Urinary bladder (tissue), 4 donors: ENCODE measurements around the gene OR14K1. TPM values are rescaled to one million over a fixed set of nuclear protein-coding genes. Genes with fewer than 3 reads are reported as not detected.
"Not testable (repeated sequence)": the region's sequence is repeated elsewhere in the genome, so short reads cannot be mapped to it uniquely, and the experiment has no call there.

Experiments
- DNase-seq: peaks from one replicate; pipeline ENCODE4 v3.0.0-alpha.2; 2015; ENCODE audit errors: extremely low spot score
- H3K27ac ChIP-seq: one replicate; pipeline ENCODE4 v1.5.1; 2013; ENCODE audit warnings: low read depth, mild to moderate bottlenecking, moderate library complexity
- H3K36me3 ChIP-seq: one replicate; pipeline ENCODE4 v1.6.1; 2013; ENCODE audit warnings: mild to moderate bottlenecking, moderate library complexity; ENCODE audit not compliant: insufficient read depth
- H3K4me1 ChIP-seq: one replicate; pipeline ENCODE4 v1.6.1; 2013; ENCODE audit warnings: mild to moderate bottlenecking, moderate library complexity; ENCODE audit not compliant: insufficient read depth
- H3K4me3 ChIP-seq: one replicate; pipeline ENCODE4 v1.5.1; 2013; ENCODE audit warnings: low read depth, low read length
- WGBS: extraction: QIAGEN DNeasy Blood & Tissue Kit; methylation state at CpG from one replicate; pipeline ENCODE4 v1.1.7; 2013; 5-methylcytosine and 5-hydroxymethylcytosine counted together
- polyA plus RNA-seq: library from polyadenylated mRNA; stranded (reverse); fragments of 200-250 nt; gene quantifications from one replicate; pipeline ENCODE4 v1.2.3, GENCODE V29; 2013
- total RNA-seq: library from RNA; depleted of rRNA; stranded (reverse); fragments of >200 nt; gene quantifications from one replicate; pipeline ENCODE4 v1.2.3, GENCODE V29; 2014
- donor health status: healthy with polysubstance abuse.
- donor health status: healthy.

The OR14K1 gene, protein sequence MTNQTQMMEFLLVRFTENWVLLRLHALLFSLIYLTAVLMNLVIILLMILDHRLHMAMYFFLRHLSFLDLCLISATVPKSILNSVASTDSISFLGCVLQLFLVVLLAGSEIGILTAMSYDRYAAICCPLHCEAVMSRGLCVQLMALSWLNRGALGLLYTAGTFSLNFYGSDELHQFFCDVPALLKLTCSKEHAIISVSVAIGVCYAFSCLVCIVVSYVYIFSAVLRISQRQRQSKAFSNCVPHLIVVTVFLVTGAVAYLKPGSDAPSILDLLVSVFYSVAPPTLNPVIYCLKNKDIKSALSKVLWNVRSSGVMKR
- total RNA-seq (not detected), polyA plus RNA-seq (not detected)

DNA sequence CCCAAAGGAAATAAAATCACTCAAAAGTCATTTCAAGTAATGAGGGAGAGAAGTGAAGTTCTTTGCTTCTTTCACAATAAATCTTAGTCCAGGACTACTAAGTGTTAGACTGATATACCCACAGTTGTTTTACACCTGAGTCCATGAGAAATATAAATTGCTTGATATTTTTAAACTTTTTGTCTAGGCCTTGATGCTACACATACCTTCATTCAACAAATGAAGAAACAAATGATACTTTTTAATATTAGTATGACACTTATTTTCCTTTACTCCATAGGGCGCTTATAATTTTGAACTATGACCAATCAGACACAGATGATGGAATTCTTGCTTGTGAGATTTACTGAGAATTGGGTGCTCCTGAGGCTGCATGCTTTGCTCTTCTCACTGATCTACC lies at the start of gene OR14K1:
Gene OR14K1, plus strand, starts transcription at position 301 of the 400 bp plus-strand sequence. Its CDS starts 0 bp downstream, at position 301.
- Histone ChIP-seq H3K4me1 (no peaks in the 10 kb centered on the region), H3K4me3 (no peak within 1 kb of the TSS), H3K27ac (no peak within 1 kb of the TSS), H3K36me3 (no peaks in the 10 kb centered on the region)
- no peak for DNase-seq
- WGBS = 96% methylated on average over 1 of the region's 1 CpG

DNA sequence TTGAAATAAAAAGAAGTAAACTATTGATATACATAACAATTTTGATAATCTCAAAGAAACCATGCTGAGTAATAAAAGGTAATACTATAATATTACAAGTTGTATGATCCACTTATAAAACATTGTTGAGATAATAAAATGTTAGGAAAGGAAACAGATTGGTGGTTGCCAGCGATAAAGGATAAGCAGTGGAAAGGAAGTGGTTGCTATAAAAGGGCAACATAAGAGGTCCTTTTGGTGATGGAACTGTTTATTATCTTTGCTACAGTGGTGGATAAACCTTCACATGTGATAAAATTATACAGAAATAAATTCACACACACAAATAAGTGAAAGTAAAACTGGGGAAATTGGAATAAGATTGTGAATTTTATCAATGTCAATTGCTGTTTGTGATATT lies 37.1 kb upstream of the OR14K1 start:
- Histone ChIP-seq H3K27ac (no peak overlapping the region), H3K4me1 (no peaks in the 10 kb centered on the region), H3K36me3 (no peaks in the 10 kb centered on the region), H3K4me3 (no peak overlapping the region)
- DNase-seq = no peak
- WGBS = 47% methylated on average over 1 of the region's 1 CpG

DNA sequence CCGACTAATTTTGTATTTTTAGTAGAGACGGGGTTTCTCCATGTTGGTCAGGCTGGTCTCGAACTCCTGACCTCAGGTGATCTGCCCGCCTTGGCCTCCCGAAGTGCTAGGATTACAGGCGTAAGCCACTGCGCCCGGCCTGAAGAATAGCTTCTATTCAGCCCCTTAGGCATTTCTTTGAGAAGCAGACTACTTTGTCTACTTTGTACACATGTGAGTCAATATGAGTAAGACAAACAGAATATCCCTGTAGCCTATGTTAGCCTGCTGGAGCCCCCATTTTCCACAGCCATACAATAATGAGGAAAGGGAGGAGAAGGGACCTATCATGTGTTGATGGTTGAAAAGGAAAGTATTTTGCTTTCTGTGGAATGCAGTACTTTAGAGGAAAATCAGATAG lies 27.7 kb upstream of the OR14K1 start:
- H3K36me3 ChIP-seq, H3K27ac ChIP-seq, H3K4me3 ChIP-seq, H3K4me1 ChIP-seq, DNase-seq: not testable (repeated sequence)
- WGBS = 94% methylated on average over 8 of the region's 8 CpGs

DNA sequence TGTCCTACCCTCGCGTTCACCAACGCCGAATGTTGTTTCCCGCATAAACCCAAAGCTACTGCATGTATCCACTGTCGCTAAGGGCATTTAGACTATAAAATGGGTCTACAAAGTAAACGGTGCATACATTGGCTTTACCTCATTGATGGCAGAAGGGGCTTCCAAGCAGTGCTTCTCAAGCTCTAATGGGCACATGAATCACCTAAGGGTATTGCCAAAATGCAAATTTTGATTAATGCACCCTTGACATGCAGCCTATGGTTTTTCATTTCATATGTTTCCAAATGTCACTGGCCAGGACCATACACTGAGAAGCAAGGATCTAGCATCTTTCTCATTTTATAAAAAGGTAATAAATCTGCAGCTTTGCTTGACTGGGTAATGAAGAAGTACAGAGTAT lies 24.7 kb upstream of the OR14K1 start:
- H3K4me1 ChIP-seq = no peaks in the 10 kb centered on the region
- no peaks in the 10 kb centered on the region for H3K36me3 ChIP-seq
- H3K4me3 ChIP-seq = no peak overlapping the region
- H3K27ac ChIP-seq = no peak overlapping the region
- WGBS = 92% methylated on average over 7 of the region's 7 CpGs
- no peak for DNase-seq

DNA sequence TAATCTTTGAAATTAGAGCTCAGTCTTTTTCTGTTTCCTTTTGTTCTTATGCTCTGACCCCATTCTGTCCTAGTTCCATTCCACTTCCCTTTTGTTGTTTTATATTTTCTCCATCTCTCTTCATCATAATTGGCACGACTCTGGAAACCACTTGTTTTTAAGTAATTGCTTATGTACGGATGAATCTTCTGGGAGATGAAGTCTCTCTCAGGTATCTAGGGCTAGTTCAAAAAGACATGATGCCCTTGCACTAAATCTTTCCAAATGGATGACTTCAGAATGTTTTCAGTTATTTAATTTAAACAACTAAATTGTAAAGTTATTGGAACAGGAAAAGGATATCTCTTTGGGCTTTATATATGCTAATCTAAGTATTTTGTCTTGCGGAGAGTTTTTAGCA lies 21.9 kb upstream of the OR14K1 start, which contains the start of gene OR6F1:
Gene OR6F1, minus strand, starts transcription at position 101 of the 400 bp plus-strand sequence. CDS start 3,891 bp downstream, outside the sequence.
- Histone ChIP-seq H3K36me3 (no peaks in the 10 kb centered on the region), H3K4me3 (no peak within 1 kb of the TSS), H3K27ac (no peak within 1 kb of the TSS), H3K4me1 (no peaks in the 10 kb centered on the region)
- 84% methylated on average over 3 of the region's 3 CpGs for WGBS
- no peak for DNase-seq

DNA sequence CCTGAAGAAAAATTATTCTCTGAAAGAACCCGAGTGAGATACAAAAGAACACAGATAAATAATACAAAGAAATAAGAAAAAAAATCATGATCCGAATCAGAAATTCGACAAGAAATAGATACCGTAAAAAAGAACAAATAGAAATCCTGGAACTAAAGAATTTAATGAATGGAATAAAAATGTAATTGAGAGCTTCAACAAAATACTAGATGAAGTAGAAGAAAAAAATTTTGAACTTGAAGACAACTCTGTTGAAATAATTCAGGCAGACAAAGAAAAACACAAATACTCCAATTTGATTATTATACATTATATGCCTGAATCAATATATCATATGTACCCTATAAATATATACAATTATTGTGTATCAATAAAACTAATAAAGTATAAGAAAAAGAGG lies 17.2 kb upstream of the OR14K1 start:
- H3K4me1 ChIP-seq = no peaks in the 10 kb centered on the region
- no peak overlapping the region for H3K4me3 ChIP-seq
- WGBS = 91% methylated on average over 4 of the region's 4 CpGs
- no peaks in the 10 kb centered on the region for H3K36me3 ChIP-seq
- H3K27ac ChIP-seq = no peak overlapping the region
- DNase-seq = no peak

DNA sequence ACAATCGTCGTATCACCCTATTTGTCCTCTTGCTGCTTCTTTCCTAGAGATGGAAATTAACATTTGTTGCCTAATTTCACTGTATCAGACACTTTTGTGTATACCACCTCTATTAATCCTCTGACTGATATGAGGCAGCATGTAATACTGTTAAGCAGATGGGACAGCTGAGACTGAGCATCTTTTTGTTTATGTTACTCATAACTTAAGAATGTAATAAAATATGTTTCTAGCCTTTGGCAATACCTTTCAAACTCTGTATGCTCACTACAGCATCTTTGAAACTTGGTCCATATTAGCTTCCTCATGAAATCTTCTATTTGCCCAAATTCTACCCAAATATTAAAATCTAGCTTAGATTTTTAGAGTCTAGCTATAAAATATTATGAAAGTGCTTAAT lies 2.3 kb downstream of the OR14K1 start:
- Histone ChIP-seq H3K4me1 (no peaks in the 10 kb centered on the region), H3K27ac (no peak overlapping the region), H3K4me3 (no peak overlapping the region), H3K36me3 (no peaks in the 10 kb centered on the region)
- no peak for DNase-seq
- WGBS = 61% methylated on average over 2 of the region's 2 CpGs

DNA sequence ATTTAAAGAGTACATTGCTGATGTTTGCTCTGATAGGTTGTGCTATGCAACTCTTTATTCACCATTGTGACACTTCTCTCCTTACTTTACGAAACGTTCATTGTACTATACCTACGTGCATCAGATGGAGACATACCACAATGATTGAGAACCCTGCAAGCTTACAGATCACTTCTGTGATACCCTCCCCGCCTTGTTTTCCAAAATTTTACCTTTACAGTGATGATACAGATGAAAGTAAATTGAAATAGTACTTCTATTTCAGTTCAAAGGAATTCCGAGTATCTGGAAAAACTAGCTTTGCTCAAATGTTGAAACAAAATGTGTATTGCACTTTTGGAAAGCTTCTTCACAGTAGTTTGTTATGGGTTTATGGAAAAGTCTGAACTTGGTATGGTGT lies 3.3 kb downstream of the OR14K1 start:
- WGBS = 81% methylated on average over 5 of the region's 5 CpGs
- no peak overlapping the region for H3K4me3 ChIP-seq
- H3K36me3 ChIP-seq = no peaks in the 10 kb centered on the region
- H3K4me1 ChIP-seq = no peaks in the 10 kb centered on the region
- no peak for DNase-seq
- H3K27ac ChIP-seq = no peak overlapping the region

DNA sequence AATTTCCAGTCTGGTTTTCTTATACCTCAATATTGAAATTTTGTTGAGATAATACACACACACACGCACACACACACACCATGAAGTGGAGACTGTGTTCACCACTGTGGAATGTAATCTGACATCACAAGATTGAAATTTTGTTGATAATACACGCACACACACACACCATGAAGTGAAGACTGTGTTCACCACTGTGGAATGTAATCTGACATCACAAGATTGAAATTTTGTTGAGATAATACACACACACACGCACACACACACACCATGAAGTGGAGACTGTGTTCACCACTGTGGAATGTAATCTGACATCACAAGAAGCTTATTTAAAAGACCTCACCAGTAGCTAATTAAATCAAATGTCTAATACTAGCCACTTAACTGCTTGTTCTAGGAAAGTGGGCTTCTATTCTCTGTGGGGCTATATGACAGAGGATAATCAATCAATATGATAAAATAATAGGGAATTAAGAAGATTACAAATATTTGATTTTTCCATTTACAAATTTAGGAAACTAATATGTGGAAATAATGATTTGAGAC lies 3.9 kb downstream of the OR14K1 start:
- H3K4me1 ChIP-seq, H3K27ac ChIP-seq, H3K36me3 ChIP-seq, DNase-seq, H3K4me3 ChIP-seq: not testable (repeated sequence)
- WGBS = 51% methylated on average over 3 of the region's 3 CpGs

DNA sequence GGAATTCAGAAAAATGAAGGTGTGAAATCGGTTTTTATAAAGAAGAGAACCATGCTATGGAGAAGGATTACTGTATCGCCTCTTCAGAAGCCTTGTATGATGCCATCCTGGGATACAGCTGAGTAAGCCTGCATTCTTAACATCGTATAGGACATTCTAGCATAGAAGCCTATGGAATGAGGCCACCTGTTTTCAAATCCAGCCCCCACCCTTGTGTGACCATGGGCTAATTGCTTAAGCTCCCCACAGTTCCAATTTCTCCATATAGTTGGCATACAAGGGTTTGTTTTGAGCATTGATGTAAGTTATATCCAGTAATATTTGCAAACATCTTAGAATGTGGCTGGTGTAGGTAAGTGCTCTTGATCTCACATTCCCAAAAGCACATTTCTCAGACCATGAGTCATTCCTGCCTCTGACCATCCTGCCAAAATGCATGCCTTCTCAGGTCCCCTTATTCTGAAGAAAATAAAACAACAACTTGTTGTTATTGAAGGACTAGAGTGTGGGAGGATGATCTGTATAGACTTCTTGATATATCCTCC lies 8.0 kb downstream of the OR14K1 start:
- Histone ChIP-seq H3K27ac (no peak overlapping the region), H3K36me3 (no peaks in the 10 kb centered on the region), H3K4me1 (no peaks in the 10 kb centered on the region), H3K4me3 (no peak overlapping the region)
- 79% methylated on average over 3 of the region's 3 CpGs for WGBS
- DNase-seq = no peak

DNA sequence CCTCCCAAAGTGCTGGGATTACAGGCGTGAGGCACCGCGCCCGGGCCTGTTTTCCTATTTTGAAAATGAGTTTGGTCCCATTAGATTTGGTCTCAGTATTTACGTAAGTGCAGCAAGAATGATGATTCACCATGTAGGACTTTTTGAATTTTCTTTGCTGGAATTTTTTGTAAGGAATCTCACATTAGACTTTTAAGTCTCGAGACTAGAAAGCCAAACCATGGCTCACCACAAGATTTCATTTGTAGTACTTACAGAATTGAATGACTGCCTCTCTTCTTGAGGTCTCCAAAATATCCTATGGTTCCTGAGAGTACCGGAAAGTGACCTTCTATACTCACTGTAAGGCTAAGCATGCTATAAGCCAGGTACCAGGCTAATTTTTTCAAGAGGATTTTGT lies 9.2 kb downstream of the OR14K1 start:
- H3K4me3 ChIP-seq = no peak overlapping the region
- H3K27ac ChIP-seq = no peak overlapping the region
- H3K4me1 ChIP-seq = no peaks in the 10 kb centered on the region
- H3K36me3 ChIP-seq = no peaks in the 10 kb centered on the region
- no peak for DNase-seq
- WGBS = 89% methylated on average over 7 of the region's 7 CpGs

DNA sequence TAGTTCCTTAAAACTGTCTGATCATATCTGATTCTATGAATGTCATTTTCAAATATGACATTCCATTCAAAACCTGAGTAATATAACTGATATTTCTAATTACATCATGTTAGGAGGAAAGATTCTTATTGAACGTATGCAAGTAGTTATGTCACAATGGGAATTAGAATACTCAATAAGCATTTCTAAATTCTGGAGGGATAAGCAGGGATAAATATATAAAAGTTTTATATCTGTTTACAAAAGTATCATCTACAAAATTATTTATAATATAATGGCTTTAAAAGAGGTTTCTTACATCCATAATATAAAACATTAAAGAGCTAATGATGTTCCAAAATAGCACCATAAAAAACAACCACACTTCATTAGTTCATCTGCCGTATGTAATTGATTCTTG lies 9.6 kb downstream of the OR14K1 start, which contains the start of gene OR14A2:
Gene OR14A2, minus strand, starts transcription at position 101 of the 400 bp plus-strand sequence.
- 87% methylated on average over 2 of the region's 2 CpGs for WGBS
- no peak for DNase-seq
- H3K4me3 ChIP-seq = no peak within 1 kb of the TSS
- no peaks in the 10 kb centered on the region for H3K4me1 ChIP-seq
- H3K27ac ChIP-seq = no peak within 1 kb of the TSS
- H3K36me3 ChIP-seq = no peaks in the 10 kb centered on the region

DNA sequence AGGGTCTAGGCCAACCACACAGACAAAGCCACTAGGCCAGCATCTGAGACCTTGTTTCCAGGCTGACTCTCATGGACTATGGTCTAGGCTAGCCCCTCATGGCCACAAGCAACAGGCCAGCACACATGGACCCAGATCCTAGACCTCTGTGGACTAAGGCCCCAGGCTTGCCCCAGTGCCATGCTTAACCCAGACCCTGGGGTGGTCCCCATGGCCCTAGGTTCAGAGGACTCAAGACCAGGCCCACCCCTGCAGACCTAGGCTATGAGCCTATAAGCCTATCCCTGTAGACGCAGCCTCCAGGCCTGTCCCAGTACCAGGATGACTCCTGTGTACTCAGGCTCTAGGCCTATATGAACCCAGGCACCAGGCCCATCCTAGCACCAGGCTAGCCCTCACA lies 11.5 kb downstream of the OR14K1 start:
- Histone ChIP-seq H3K36me3 (no peaks in the 10 kb centered on the region), H3K4me3 (no peak overlapping the region), H3K27ac (no peak overlapping the region), H3K4me1 (no peaks in the 10 kb centered on the region)
- WGBS = 84% methylated on average over 1 of the region's 1 CpG
- DNase-seq = no peak

DNA sequence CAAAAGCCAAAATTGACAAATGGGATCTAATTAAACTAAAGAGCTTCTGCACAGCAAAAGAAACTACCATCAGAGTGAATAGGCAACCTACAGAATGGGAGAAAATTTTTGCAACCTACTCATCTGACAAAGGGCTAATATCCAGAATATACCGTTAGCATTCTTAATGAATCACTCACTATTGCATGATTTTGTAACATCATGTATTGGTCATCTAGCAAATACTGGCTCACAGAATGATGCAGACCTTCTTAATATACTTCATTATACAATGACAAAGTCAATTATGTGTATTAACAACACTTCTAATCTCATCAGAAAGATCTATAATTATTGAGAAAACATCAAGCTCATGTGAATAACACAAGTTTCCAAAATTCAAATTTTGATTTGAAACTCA lies 15.9 kb downstream of the OR14K1 start:
- WGBS = 91% methylated on average over 1 of the region's 1 CpG
- DNase-seq = not testable (repeated sequence)

More for the DNA sequence above, 15.9 kb downstream of the OR14K1 start:
- H3K36me3 ChIP-seq, H3K27ac ChIP-seq, H3K4me1 ChIP-seq, H3K4me3 ChIP-seq: not testable (repeated sequence)
